GM18858 (cell line): ENCODE data around the gene ZNF451.

ENCODE experiments used
- ATAC-seq: cut with Tn5 transposase; IDR thresholded peaks from one replicate; pipeline ENCODE4 v1.9.1; 2021; ENCODE audit not compliant: unreplicated experiment

The ZNF451 gene

DNA sequence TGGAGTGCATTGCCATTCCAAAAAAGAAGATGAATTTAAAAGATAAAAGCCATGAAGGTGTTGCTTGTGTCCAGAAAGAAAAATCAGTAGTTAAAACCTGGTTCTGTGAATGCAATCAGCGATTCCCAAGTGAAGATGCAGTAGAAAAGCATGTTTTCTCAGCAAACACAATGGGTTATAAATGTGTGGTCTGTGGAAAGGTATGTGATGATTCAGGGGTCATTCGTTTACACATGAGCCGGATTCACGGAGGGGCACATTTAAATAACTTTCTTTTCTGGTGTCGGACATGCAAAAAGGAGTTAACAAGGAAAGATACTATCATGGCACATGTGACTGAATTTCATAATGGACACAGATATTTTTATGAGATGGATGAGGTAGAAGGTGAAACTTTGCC is 57.4 kb downstream of the ZNF451 start:
- no peak for ATAC-seq

DNA sequence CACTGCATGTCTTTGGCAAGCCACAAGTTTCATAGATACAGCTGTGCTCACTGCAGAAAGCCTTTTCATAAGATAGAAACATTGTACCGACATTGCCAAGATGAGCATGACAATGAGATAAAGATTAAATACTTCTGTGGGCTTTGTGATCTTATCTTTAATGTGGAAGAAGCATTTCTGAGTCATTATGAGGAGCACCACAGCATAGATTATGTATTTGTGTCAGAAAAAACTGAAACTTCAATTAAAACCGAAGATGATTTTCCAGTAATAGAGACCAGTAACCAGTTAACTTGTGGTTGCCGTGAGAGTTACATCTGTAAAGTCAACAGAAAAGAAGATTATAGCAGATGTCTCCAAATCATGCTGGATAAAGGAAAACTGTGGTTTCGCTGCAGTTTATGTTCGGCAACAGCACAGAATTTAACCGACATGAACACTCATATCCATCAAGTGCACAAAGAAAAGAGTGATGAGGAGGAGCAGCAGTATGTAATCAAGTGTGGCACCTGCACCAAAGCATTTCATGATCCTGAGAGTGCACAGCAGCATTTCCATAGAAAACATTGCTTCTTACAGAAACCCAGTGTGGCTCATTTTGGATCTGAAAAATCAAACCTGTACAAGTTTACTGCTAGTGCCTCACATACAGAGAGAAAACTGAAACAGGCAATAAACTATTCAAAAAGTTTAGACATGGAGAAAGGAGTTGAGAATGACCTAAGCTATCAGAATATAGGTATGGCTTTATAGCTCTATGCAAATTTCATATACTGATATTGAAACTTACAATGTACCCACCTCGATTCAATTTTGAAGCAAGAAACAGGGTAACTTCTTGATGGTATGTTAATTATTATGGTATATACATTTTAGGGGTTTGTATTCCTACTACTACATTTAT is 58.2 kb downstream of the ZNF451 start:
- no peak for ATAC-seq

GRCh38 chr6:57158658-57159057 is 68.7 kb downstream of the ZNF451 start:
- no peak for ATAC-seq

- ATAC-seq = no peak
Measured at GRCh38 chr6:57159127-57159526, 69.1 kb downstream of the ZNF451 start.

DNA sequence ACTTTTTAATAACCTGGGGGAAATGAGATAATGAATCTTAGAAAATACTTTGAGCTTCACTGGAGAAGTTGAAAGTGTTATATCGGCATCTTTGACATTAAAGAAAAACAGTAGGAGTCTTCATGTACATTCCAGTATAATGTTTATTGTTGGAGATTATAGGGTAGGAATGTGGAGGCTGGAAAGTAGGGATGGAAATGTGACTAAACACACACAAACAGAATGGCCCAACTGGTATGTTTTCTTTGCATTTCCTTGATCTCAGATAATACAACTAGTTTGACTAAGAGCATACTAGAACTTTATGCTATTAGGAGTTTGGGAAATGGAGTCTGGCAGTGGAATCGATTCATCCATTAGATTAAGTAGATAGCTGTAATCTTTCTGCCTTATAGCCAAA is 72.0 kb downstream of the ZNF451 start:
- ATAC-seq = no peak

- no peak for ATAC-seq
Measured at GRCh38 chr6:57162516-57162915, 72.5 kb downstream of the ZNF451 start.

- ATAC-seq = no peak
Measured at GRCh38 chr6:57163956-57164355, 74.0 kb downstream of the ZNF451 start.

- no peak for ATAC-seq
Measured at GRCh38 chr6:57165080-57165479, 75.1 kb downstream of the ZNF451 start.

- peak; percentile 83 for ATAC-seq
Measured at GRCh38 chr6:57172136-57173055, 82.4 kb downstream of the ZNF451 start, which contains the start of gene BAG2. Gene BAG2 (plus strand): TSS chr6:57172326. CDS start chr6:57172698, 372 bp downstream.

DNA sequence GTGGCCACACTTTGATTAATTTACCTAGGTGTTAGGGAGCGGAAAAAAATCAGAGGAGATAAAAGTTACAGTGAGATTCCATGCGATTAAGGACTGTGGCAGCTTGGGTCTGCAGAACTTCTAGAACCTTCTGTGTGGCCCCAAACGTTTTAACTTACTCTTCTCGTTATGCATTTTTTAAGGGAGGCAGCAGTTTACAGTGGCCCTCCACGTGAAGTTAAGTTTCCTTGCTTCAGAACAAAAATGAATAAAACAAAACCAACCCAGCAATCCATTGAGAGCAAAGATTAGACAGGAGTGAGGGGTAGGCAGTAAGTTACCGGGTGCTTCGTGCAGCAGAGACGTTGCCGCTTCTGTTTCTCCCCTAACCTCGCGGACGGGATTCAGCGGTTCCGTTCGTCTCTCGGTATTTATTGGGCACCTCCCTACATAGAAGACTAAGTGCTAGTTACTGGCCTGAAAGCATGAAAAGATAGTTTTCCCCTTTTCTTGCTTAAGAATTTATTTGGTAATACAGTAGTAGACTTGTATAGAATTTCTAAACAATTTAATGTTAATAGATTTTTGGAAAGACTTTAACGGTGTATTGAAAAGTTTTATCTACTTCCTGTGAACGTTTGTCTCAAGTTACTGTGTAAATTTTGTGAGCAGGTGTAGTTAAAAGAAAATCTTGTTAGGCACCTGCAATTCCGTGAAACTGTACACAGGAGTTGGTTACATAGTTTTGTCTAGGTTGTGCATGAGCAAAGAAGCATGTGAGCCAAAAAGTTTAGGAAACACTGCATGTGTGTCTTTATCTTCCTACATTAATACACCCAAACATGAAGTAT is 83.3 kb downstream of the ZNF451 start:
- no peak for ATAC-seq

DNA sequence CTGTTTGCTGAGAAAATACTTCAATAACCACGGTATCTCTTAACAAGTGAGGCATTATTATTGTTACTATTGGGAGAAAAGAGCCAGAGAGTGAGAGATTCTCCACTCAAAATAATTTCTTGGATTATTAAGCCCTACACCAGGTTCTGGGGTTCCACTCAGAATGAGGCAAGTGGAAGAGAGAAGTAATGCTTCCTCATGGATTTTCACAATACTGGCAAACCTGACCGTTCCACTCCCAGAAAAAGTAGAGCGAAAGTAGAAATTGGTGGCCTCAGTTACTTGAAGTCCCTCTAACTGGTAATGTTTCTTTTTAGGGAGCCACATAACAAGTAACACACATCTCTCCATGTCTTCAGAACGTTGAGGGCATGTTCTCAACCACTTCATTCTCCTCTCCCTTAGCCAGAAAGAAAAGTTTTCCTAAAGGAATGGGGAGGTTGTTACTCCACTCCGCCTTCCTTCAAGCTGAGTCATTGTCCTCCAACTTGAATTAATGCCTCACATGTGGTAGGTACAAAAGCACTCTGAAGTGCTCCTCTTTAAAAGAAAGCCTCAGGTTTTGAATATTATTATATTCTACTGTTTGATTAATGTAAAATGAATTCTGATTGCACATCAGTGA is 84.0 kb downstream of the ZNF451 start:
- no peak for ATAC-seq

DNA sequence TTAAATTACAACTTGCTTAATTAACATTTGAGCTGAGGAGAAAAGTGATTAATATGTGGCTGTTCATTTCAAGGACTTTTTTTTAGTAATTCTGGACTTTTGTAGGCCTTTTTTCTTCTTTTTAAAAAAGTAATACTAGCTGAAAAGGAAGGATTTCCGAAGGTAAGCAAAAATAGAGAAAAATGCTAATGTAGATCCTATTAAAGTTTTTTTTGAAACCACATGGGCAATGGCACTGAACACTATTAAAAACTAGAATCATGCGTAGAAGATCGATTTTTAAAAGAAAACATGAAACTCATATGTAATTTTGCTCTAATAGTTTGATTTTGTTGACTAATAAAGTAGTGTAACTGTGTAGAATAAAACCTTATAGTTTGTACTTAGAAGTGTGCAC is 84.5 kb downstream of the ZNF451 start:
- no peak for ATAC-seq

DNA sequence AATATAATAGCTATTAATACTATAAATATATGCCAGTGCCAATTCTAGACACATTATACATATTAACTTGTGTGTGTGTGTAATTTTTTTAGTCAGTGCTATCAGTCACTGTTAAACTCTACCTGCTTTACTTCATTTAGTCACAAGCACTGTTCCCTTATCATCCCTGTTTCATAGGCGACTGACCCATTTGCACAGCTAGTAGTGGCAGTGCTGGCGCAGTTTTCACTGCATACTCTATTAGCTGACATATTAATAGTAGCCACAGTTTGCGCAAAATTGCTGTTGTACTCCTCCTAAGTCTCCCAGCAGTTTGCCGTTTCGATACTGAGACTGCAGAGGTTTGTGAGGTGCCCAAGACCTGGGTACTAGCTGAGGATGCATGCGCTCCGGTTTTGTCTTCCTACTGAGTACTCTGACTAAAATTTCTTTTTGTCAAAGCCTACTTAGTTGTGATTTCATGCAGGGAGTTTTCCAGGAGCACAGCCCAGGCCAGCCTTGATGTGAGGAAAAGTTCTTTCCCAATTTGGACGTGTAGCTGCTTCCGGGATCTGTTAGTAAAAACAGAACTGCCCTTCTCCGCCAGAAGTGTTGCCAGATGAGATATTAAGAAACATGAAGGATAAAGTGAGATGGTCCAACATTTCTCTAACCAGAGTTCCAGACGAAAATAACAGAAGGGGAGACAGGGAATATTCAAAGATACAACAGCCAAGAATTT is 87.7 kb downstream of the ZNF451 start:
- ATAC-seq = no peak

- ATAC-seq = no peak
Measured at GRCh38 chr6:57180596-57180995, 90.6 kb downstream of the ZNF451 start.

DNA sequence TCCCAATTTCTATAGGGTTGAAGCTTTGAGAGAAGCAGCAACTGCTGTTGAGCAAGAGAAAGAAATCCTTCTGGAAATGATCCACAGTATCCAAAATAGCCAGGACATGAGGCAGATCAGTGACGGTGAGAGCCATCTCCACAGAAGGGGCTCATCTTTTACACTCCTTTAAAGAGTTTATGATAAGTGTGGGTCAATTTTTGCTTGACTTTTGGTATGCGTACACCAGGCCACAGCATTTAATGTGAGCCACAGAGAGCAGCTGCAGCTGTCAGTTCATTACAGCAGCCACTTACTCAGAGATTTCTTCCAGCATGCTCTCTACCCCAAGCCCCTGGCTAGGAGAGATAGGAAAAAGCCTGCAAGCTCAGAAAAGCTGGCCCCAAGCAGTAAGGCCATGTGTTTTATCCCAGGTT is 92.0 kb downstream of the ZNF451 start:
- no peak for ATAC-seq

GRCh38 chr6:57183336-57183735 is 93.3 kb downstream of the ZNF451 start:
- ATAC-seq = no peak

GRCh38 chr6:57190140-57190539 is 100.2 kb downstream of the ZNF451 start:
- no peak for ATAC-seq

- ATAC-seq = no peak
Measured at GRCh38 chr6:57193177-57193576, 103.2 kb downstream of the ZNF451 start.

DNA sequence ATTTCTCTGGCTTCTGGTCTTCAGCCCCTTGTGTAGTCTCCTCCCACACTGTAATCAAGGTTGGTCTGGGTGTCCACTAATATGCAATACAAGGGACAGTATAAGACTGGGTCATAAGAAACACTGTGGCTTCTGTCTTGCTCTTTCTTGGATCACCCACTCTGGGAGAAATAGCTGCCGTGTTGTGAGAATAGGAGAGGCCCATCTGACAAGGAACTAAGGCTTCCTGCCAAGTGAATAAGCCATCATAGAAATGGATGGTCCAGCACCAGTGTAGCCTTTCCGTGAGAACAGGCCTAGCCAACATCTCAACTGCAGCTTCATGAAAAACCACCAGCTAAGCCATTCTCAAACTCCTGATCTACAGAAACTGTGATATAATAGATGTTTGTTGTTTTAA is 105.5 kb downstream of the ZNF451 start:
- ATAC-seq = no peak
